Hindlimb muscle (tissue), 1 donor: ENCODE measurements around the gene LHFPL6. TPM values are rescaled to one million over a fixed set of nuclear protein-coding genes. Genes with fewer than 3 reads are reported as not detected.

ENCODE experiments used
- DNase-seq: peaks from one replicate; pipeline ENCODE4 v3.0.0-alpha.2; 2013
- polyA plus RNA-seq: library from polyadenylated mRNA; unstranded; fragments of 120-200 nt; gene quantifications from one replicate; pipeline ENCODE4 v1.2.1, GENCODE V29; 2013; ENCODE audit not compliant: insufficient read length

Gene LHFPL6
- polyA plus RNA-seq, 1 donor: 71.0 TPM

GRCh38 chr13:39297023-39297422 lies 306.0 kb downstream of the LHFPL6 start:
- DNase-seq: no peak

GRCh38 chr13:39296193-39296592 lies 306.8 kb downstream of the LHFPL6 start:
- no peak for DNase-seq

Other genes with a start within 250 kb of the LHFPL6 start
- 12.5 TPM for gene COG6, start 52.5 kb upstream of the LHFPL6 start, polyA plus RNA-seq